H9 (cell line): ENCODE results near the gene PTPN7. TPM values are rescaled to one million over a fixed set of nuclear protein-coding genes. Genes with fewer than 3 reads are reported as not detected.

ENCODE experiments used
- DNase-seq: peaks from one replicate; pipeline ENCODE4 v3.0.0-alpha.2; 2017
- H2AFZ ChIP-seq: one replicate; pipeline ENCODE4 v1.6.1; 2013; ENCODE audit warnings: mild to moderate bottlenecking, low read length, control low read depth, moderate library complexity
- H2AK5ac ChIP-seq: 2 replicates; pipeline ENCODE4 v1.6.1; 2013; ENCODE audit warnings: low read length, control low read depth, mixed read lengths; ENCODE audit not compliant: insufficient read length
- H2BK120ac ChIP-seq: one replicate; pipeline ENCODE4 v1.6.1; 2013; ENCODE audit warnings: low read depth, mild to moderate bottlenecking, low read length, control low read depth, inconsistent platforms; ENCODE audit not compliant: poor library complexity, severe bottlenecking
- H2BK12ac ChIP-seq: 2 replicates; pipeline ENCODE4 v1.6.1; 2013; ENCODE audit warnings: low read length, control low read depth, mixed read lengths, low read depth; ENCODE audit not compliant: insufficient read length
- H2BK15ac ChIP-seq: 2 replicates; pipeline ENCODE4 v1.6.1; 2013; ENCODE audit warnings: low read depth, low read length, control low read depth
- H2BK20ac ChIP-seq: one replicate; pipeline ENCODE4 v1.6.1; 2013; ENCODE audit warnings: low read depth, mild to moderate bottlenecking, low read length, control low read depth, inconsistent platforms; ENCODE audit not compliant: poor library complexity, severe bottlenecking
- H2BK5ac ChIP-seq: 2 replicates; pipeline ENCODE4 v1.6.1; 2013; ENCODE audit warnings: low read length, control low read depth, mixed read lengths; ENCODE audit not compliant: insufficient read length
- H3K14ac ChIP-seq: 2 replicates; pipeline ENCODE4 v1.6.1; 2013; ENCODE audit warnings: low read length, control low read depth; ENCODE audit not compliant: insufficient read depth
- H3K18ac ChIP-seq: 2 replicates; pipeline ENCODE4 v1.6.1; 2013; ENCODE audit warnings: low read depth, mild to moderate bottlenecking, mixed read lengths, low read length, control low read depth; ENCODE audit not compliant: insufficient read length
- H3K23ac ChIP-seq: 2 replicates; pipeline ENCODE4 v1.6.1; 2013; ENCODE audit warnings: low read length, control low read depth, mixed read lengths, low read depth; ENCODE audit not compliant: insufficient read length
- H3K23me2 ChIP-seq: 2 replicates; pipeline ENCODE4 v1.6.1; 2013; ENCODE audit warnings: low read depth, mild to moderate bottlenecking, mixed read lengths, low read length, control low read depth; ENCODE audit not compliant: insufficient read length, poor library complexity, severe bottlenecking
- H3K27ac ChIP-seq: 2 replicates; pipeline ENCODE4 v1.5.1; 2013; ENCODE audit warnings: low read length, control low read depth, mixed read lengths, low read depth; ENCODE audit not compliant: insufficient read length
- H3K27me3 ChIP-seq: 2 replicates; pipeline ENCODE4 v1.6.1; 2013; ENCODE audit warnings: low read length, control low read depth, inconsistent platforms; ENCODE audit not compliant: insufficient read depth
- H3K4ac ChIP-seq: 2 replicates; pipeline ENCODE4 v1.6.1; 2013; ENCODE audit warnings: low read depth, mild to moderate bottlenecking, control low read depth, inconsistent platforms, low read length, moderate library complexity
- H3K4me1 ChIP-seq: 2 replicates; pipeline ENCODE4 v1.6.1; 2013; ENCODE audit warnings: low read length, control low read depth, inconsistent platforms; ENCODE audit not compliant: insufficient read depth
- H3K4me2 ChIP-seq: 2 replicates; pipeline ENCODE4 v1.6.1; 2013; ENCODE audit warnings: low read length, control low read depth, mixed read lengths; ENCODE audit not compliant: insufficient read length, insufficient read depth
- H3K56ac ChIP-seq: 2 replicates; pipeline ENCODE4 v1.6.1; 2013; ENCODE audit warnings: low read depth, mild to moderate bottlenecking, mixed read lengths, low read length, control low read depth; ENCODE audit not compliant: insufficient read length
- H3K79me1 ChIP-seq: 2 replicates; pipeline ENCODE4 v1.6.1; 2013; ENCODE audit warnings: low read depth, mild to moderate bottlenecking, moderate library complexity, low read length, control low read depth, inconsistent platforms; ENCODE audit not compliant: insufficient read depth, poor library complexity, severe bottlenecking
- H3K79me2 ChIP-seq: 2 replicates; pipeline ENCODE4 v1.6.1; 2013; ENCODE audit warnings: low read length, control low read depth, inconsistent platforms; ENCODE audit not compliant: insufficient read depth
- H3K9ac ChIP-seq: 2 replicates; pipeline ENCODE4 v1.6.1; 2013; ENCODE audit warnings: low read length, control low read depth, mixed read lengths; ENCODE audit not compliant: insufficient read length; ENCODE audit errors: extremely low read depth
- H3K9me3 ChIP-seq: one replicate; pipeline ENCODE4 v1.6.1; 2013; ENCODE audit warnings: low read depth, low read length, inconsistent platforms; ENCODE audit not compliant: control insufficient read depth
- H3T11ph ChIP-seq: one replicate; pipeline ENCODE4 v1.6.1; 2013; ENCODE audit warnings: mild to moderate bottlenecking, low read length, control low read depth, inconsistent platforms
- H4K20me1 ChIP-seq: one replicate; pipeline ENCODE4 v1.6.1; 2013; ENCODE audit not compliant: control insufficient read depth, insufficient read length, insufficient read depth
- H4K5ac ChIP-seq: 2 replicates; pipeline ENCODE4 v1.6.1; 2013; ENCODE audit warnings: low read depth, mild to moderate bottlenecking, mixed read lengths, low read length, control low read depth; ENCODE audit not compliant: insufficient read length
- H4K8ac ChIP-seq: replicated peaks from 2 replicates; pipeline ENCODE4 v1.6.1; 2013; ENCODE audit warnings: low read length, control low read depth, mixed read lengths, low read depth; ENCODE audit not compliant: insufficient read length
- H4K91ac ChIP-seq: 2 replicates; pipeline ENCODE4 v1.6.1; 2013; ENCODE audit warnings: low read depth, mild to moderate bottlenecking, moderate library complexity, mixed read lengths, low read length, control low read depth; ENCODE audit not compliant: insufficient read length
- H3K27ac Mint-ChIP-seq, 3 experiments: 2 replicates in 2 of 3; 3 replicates in 1 of 3; pipeline ENCODE4 v1.8.0; 2020 to 2021; ENCODE audit warnings: mixed read lengths in 3 of 3, mild to moderate bottlenecking in 1 of 3, moderate library complexity in 1 of 3
- H3K27me3 Mint-ChIP-seq: 2 replicates; pipeline ENCODE4 v1.8.0; 2021; ENCODE audit warnings: low read depth, mild to moderate bottlenecking, moderate library complexity, mixed read lengths
- H3K36me3 Mint-ChIP-seq, 3 experiments: 2 replicates in 2 of 3; 3 replicates in 1 of 3; pipeline ENCODE4 v1.8.0; 2020 to 2021; ENCODE audit warnings: low read depth in 3 of 3, mixed read lengths in 3 of 3; ENCODE audit not compliant: insufficient read depth in 1 of 3
- H3K4me1 Mint-ChIP-seq, 2 experiments: 2 replicates each; pipeline ENCODE4 v1.8.0; 2020; ENCODE audit warnings: mixed read lengths in 2 of 2
- H3K4me3 Mint-ChIP-seq, 2 experiments: 2 replicates in 1 of 2; 3 replicates in 1 of 2; pipeline ENCODE4 v1.8.0; 2020 to 2021; ENCODE audit warnings: mild to moderate bottlenecking in 2 of 2, mixed read lengths in 2 of 2, moderate library complexity in 1 of 2
- H3K9me3 Mint-ChIP-seq, 2 experiments: 2 replicates in 1 of 2; 3 replicates in 1 of 2; pipeline ENCODE4 v1.8.0; 2020; ENCODE audit warnings: mild to moderate bottlenecking in 2 of 2, mixed read lengths in 2 of 2, moderate library complexity in 1 of 2
- WGBS: extraction: QIAGEN DNeasy Blood & Tissue Kit; methylation state at CpG from one replicate; pipeline ENCODE4 v1.1.7; 2013; ENCODE audit warnings: missing lambda C conversion rate, low lambda C conversion rate, mixed read lengths; ENCODE audit not compliant: insufficient read length; ENCODE audit errors: extremely low coverage; 5-methylcytosine and 5-hydroxymethylcytosine counted together
- total RNA-seq: library from RNA; stranded (reverse); gene quantifications from 2 replicates; pipeline ENCODE4 v1.2.1, GENCODE V29; 2021
- TF ChIP-seq, protein P1 (sequence below): fragments of 200-600 bp; sonication (generic); conservative IDR thresholded peaks from 3 replicates; pipeline ENCODE4 v1.8.0; 2021; ENCODE audit warnings: antibody characterized with exemption, mild to moderate bottlenecking

Gene PTPN7
- total RNA-seq, 1 experiment from 2014 or later = 0.72 TPM

DNA sequence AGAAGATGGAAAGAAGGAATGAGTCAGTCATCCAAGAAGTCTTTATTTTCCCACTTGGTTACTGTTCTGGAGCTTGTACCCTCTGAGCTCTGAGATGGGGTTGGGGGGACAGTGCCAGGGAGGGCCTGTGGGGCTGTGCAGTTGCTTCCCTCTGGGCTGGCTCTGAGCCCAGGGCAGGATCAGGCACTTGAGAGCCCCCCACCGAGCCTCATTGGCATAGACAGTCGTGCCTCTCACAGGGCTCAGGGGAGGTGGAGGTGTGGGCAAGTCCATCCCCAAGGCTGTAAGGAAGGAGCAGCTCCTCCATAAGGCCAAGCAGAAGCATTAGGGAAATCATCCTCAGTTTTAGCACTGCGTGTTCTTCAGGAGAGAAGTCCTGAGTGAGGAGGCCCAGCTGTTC, 13.4 kb downstream of the PTPN7 start:
- H3K79me2 ChIP-seq = peaks cover 8% of the 10 kb centered on the region; the same call in 1 of the 2 replicates
- Mint-ChIP-seq H3K27ac (peak overlapping the region in 1 of 3 experiments; percentile 79; a peak in 1 of 7 replicates), H3K9me3 (no peaks in the 10 kb centered on the region), H3K4me3 (no peak overlapping the region), H3K36me3 (no peaks in the 10 kb centered on the region; a peak in 2 of 7 replicates), H3K27me3 (peaks cover 13% of the 10 kb centered on the region), H3K4me1 (peaks cover 17 to 20% of the 10 kb centered on the region in 2 experiments)
- H4K91ac ChIP-seq = no peak overlapping the region
- no peak for DNase-seq
- no peak overlapping the region for H3K18ac ChIP-seq
- peaks cover 14% of the 10 kb centered on the region for H3K23me2 ChIP-seq
- no peak overlapping the region for H3K56ac ChIP-seq
- no peaks in the 10 kb centered on the region for H4K20me1 ChIP-seq
- TF ChIP-seq, protein P1, sequence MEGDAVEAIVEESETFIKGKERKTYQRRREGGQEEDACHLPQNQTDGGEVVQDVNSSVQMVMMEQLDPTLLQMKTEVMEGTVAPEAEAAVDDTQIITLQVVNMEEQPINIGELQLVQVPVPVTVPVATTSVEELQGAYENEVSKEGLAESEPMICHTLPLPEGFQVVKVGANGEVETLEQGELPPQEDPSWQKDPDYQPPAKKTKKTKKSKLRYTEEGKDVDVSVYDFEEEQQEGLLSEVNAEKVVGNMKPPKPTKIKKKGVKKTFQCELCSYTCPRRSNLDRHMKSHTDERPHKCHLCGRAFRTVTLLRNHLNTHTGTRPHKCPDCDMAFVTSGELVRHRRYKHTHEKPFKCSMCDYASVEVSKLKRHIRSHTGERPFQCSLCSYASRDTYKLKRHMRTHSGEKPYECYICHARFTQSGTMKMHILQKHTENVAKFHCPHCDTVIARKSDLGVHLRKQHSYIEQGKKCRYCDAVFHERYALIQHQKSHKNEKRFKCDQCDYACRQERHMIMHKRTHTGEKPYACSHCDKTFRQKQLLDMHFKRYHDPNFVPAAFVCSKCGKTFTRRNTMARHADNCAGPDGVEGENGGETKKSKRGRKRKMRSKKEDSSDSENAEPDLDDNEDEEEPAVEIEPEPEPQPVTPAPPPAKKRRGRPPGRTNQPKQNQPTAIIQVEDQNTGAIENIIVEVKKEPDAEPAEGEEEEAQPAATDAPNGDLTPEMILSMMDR = no peak
- no peak overlapping the region for H3K9ac ChIP-seq
- no peak overlapping the region for H2BK15ac ChIP-seq
- no CpG with 5 or more reads among the region's 3 CpGs for WGBS
- H3K27me3 ChIP-seq = no peaks in the 10 kb centered on the region; the same call in 1 of the 2 replicates
- no peak overlapping the region for H3K27ac ChIP-seq
- no peak overlapping the region for H4K8ac ChIP-seq
- no peak overlapping the region for H3K4me2 ChIP-seq
- no peak overlapping the region for H3K4ac ChIP-seq
- no peak overlapping the region for H2BK20ac ChIP-seq
- no peak overlapping the region for H2BK5ac ChIP-seq
- no peaks in the 10 kb centered on the region for H3K9me3 ChIP-seq
- no peak overlapping the region for H3T11ph ChIP-seq
- H2AFZ ChIP-seq = no peak overlapping the region
- H4K5ac ChIP-seq = no peak overlapping the region
- no peak overlapping the region for H2BK120ac ChIP-seq
- no peak overlapping the region for H2BK12ac ChIP-seq
- peaks cover 8% of the 10 kb centered on the region for H3K79me1 ChIP-seq
- H3K14ac ChIP-seq = no peak overlapping the region
- peaks cover 3% of the 10 kb centered on the region; the same call in 1 of the 2 replicates for H3K4me1 ChIP-seq
- H3K23ac ChIP-seq = no peak overlapping the region
- no peak overlapping the region for H2AK5ac ChIP-seq
